ENCODE results near the gene DUSP2.
"Not testable (repeated sequence)": the region's sequence is repeated elsewhere in the genome, so short reads cannot be mapped to it uniquely, and the experiment has no call there.

Gene DUSP2

GRCh38 chr2:96146881-96147592 is 1.8 kb upstream of the DUSP2 start:
- DNase-seq, result no peak

GRCh38 chr2:96146153-96146880 is 1.1 kb upstream of the DUSP2 start:
- DNase-seq, result no peak

- no peak for DNase-seq
Measured at GRCh38 chr2:96145848-96146152, 560 bp upstream of the DUSP2 start.

GRCh38 chr2:96144481-96145035 is 682 bp downstream of the DUSP2 start:
- DNase-seq, result no peak

- no peak for DNase-seq
Measured at GRCh38 chr2:96143848-96144480, 1.3 kb downstream of the DUSP2 start.

GRCh38 chr2:96143231-96143847 is 1.9 kb downstream of the DUSP2 start:
- no peak for DNase-seq

- DNase-seq, result no peak
Measured at GRCh38 chr2:96142217-96143113, 2.8 kb downstream of the DUSP2 start.

- not testable (repeated sequence) for DNase-seq
Measured at GRCh38 chr2:96141624-96141967, 3.6 kb downstream of the DUSP2 start.

GRCh38 chr2:96140941-96141623 is 4.2 kb downstream of the DUSP2 start:
- DNase-seq, result no peak

- no peak for DNase-seq
Measured at GRCh38 chr2:96139181-96139758, 6.0 kb downstream of the DUSP2 start.

GRCh38 chr2:96138179-96139145 is 6.8 kb downstream of the DUSP2 start, which contains the start of gene ASTL:
TSS of gene ASTL (minus strand) at chr2:96138502. CDS start at chr2:96138436, 66 bp downstream.
- peak; percentile 33 for DNase-seq

- no peak for DNase-seq
Measured at GRCh38 chr2:96137321-96138178, 7.7 kb downstream of the DUSP2 start.

GRCh38 chr2:96136129-96136720 is 9.0 kb downstream of the DUSP2 start:
- DNase-seq, result no peak

GRCh38 chr2:96135621-96136020 is 9.6 kb downstream of the DUSP2 start:
- DNase-seq, result no peak

GRCh38 chr2:96135171-96135570 is 10.1 kb downstream of the DUSP2 start:
- no peak for DNase-seq

- no peak for DNase-seq
Measured at GRCh38 chr2:96134421-96134820, 10.8 kb downstream of the DUSP2 start.

- no peak for DNase-seq
Measured at GRCh38 chr2:96131813-96132745, 13.2 kb downstream of the DUSP2 start.
